CD4-positive, alpha-beta T cell treated with Interleukin-1 beta for 1 hour (primary cell): Measurements from ENCODE around the gene HLA-DRB5.
"Not testable (repeated sequence)": the region's sequence is repeated elsewhere in the genome, so short reads cannot be mapped to it uniquely, and the experiment has no call there.

Source experiments
- DNase-seq, 2 donors: peaks; one replicate each; pipeline ENCODE4 v3.0.0-alpha.2; 2020 to 2022

The HLA-DRB5 gene

GRCh38 chr6:32492351-32492750, 37.7 kb downstream of the HLA-DRB5 start:
- DNase-seq = no peak

GRCh38 chr6:32491700-32492099, 38.4 kb downstream of the HLA-DRB5 start:
- no peak for DNase-seq

GRCh38 chr6:32488083-32488482, 42.0 kb downstream of the HLA-DRB5 start:
- no peak for DNase-seq

GRCh38 chr6:32484614-32484998, 45.5 kb downstream of the HLA-DRB5 start:
- DNase-seq = no peak

- DNase-seq = no peak
Observed at GRCh38 chr6:32483968-32484613, 46.0 kb downstream of the HLA-DRB5 start.

GRCh38 chr6:32475392-32476206, 54.5 kb downstream of the HLA-DRB5 start:
- DNase-seq = no peak

GRCh38 chr6:32473376-32474348, 56.4 kb downstream of the HLA-DRB5 start:
- peak; percentile 19 to 49 for DNase-seq

GRCh38 chr6:32472781-32473375, 57.2 kb downstream of the HLA-DRB5 start:
- DNase-seq = peak in 1 of 2 donors; percentile 3

GRCh38 chr6:32467743-32468503, 62.2 kb downstream of the HLA-DRB5 start:
- DNase-seq = not testable (repeated sequence)
